ENCODE data around the gene ZNF213.

The ZNF213 gene

DNA sequence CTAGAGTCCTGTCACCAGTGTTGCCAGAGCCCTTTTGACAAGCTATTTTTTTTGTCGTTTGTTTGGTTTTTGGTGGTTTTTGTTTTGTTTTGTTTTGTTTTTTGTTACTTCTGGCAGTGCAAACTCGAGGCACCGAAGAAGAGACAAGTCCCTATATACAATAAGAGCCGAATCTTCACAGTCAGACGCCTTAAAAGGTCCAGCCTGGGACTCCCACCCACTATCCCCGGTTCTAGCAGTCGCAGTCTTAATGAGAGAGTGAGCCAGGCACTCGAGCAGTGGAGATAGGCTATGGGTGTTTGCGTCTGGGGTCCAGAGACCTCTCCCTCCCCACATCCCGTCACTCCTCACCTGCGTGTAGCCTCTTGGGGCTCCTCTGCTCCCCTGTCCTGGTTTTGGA lies 55.0 kb downstream of the ZNF213 start:
- no peak for TF ChIP-seq GATA2 (IDR thresholded peaks at IDR 0.05; ENCODE audit: low read depth, low read length)
- TF ChIP-seq GATA3 (IDR thresholded peaks at IDR 0.05; ENCODE audit: low read depth, low read length): no peak

DNA sequence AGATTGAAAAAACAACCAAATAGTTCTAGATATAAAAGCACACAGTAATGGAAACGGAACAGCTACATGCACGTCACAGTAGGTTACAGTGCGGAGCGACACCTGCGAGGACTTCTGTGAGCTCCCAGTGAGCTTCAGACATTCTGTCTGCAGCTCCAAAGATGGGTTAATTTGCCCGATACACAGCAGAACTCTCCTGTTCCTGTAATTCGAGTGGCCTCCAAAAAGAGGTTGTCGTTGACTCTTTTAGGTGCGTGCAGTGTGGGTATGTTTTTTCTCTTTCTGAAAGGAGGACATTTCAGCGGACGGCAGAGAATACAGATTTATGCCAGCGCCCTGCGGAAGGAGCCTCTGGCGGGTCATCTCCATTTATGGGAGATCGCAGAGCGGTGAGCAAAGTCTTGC lies 56.1 kb downstream of the ZNF213 start:
- TF ChIP-seq GATA3 (IDR thresholded peaks at IDR 0.05; ENCODE audit: low read depth, low read length) (no peak), GATA2 (IDR thresholded peaks at IDR 0.05; ENCODE audit: low read depth, low read length) (no peak)

Measured in SH-SY5Y (cell line).